ENCODE results near the gene ANKS3.

DNA sequence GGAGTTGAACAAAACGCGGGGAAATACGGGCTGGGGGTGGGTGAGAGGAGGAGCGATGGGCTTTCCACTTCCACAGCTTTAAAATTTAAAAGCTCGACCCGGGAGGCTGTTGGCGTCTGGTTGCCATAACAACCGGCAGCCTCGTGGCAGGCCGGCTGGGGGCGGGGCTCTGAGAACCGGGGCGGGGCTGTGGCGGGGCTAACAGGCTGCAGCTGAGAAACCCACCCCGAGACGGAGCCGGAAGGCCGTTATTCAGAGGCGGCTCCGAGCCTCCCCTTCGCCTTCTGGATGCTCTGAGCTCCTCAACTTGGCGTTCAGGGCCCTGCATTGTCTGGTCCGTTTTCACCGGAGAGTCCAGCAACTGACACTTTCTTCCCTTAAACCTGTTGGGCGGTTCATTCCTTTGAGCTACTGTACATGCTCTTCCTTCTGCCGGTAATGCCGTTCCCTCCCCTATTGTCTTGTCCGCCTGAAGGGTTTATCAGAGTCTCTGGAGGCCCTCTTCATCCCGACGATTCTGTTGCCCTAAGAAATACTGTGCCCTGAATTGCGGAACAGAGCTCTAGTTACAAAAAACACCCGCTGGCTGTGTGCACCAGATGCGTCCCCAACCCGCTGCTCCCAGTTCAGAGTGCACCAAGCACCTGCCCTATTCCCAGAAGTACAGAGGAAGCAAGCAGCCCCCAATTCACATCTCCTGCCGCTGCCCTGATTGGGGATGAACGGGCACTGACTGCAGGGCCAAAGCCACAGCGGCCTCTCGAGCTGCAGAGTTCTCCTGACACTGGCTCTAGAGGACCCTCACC, 862 bp upstream of the ANKS3 start:
- no peak for TF ChIP-seq POLR2A (IDR thresholded peaks at IDR 0.05)
- TF ChIP-seq, protein P1, sequence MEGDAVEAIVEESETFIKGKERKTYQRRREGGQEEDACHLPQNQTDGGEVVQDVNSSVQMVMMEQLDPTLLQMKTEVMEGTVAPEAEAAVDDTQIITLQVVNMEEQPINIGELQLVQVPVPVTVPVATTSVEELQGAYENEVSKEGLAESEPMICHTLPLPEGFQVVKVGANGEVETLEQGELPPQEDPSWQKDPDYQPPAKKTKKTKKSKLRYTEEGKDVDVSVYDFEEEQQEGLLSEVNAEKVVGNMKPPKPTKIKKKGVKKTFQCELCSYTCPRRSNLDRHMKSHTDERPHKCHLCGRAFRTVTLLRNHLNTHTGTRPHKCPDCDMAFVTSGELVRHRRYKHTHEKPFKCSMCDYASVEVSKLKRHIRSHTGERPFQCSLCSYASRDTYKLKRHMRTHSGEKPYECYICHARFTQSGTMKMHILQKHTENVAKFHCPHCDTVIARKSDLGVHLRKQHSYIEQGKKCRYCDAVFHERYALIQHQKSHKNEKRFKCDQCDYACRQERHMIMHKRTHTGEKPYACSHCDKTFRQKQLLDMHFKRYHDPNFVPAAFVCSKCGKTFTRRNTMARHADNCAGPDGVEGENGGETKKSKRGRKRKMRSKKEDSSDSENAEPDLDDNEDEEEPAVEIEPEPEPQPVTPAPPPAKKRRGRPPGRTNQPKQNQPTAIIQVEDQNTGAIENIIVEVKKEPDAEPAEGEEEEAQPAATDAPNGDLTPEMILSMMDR (IDR thresholded peaks at IDR 0.05): no peak
- TF ChIP-seq EP300 (IDR thresholded peaks at IDR 0.05): no peak
